Stimulated activated CD8-positive, alpha-beta memory T cell treated with anti-CD3 and anti-CD28 coated beads, Interleukin-4, amount 100 ng/mL, for 24 hours (primary cell): Measurements from ENCODE around the gene SENP7.
"Not testable (repeated sequence)": the region's sequence is repeated elsewhere in the genome, so short reads cannot be mapped to it uniquely, and the experiment has no call there.

Source experiments
- DNase-seq: peaks from one replicate; pipeline ENCODE4 v3.0.0-alpha.2; 2020; ENCODE audit warnings: low read depth

SENP7 gene

DNA sequence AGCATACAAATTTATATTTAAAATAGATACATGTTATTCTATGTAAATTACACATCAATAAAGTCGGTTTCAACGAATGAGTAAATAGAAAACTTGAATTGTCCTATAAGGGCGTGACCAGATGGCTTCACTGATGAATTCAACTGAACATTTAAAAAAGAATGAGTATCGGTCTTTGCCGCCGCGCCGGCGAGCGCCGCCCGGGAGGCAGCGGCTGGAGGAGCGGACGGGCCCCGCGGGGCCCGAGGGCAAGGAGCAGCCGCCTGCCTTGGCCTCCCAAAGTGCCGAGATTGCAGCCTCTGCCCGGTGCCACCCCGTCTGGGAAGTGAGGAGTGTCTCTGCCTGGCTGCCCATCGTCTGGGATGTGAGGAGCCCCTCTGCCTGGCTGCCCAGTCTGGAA, 74.4 kb downstream of the SENP7 start:
- DNase-seq: not testable (repeated sequence)

DNA sequence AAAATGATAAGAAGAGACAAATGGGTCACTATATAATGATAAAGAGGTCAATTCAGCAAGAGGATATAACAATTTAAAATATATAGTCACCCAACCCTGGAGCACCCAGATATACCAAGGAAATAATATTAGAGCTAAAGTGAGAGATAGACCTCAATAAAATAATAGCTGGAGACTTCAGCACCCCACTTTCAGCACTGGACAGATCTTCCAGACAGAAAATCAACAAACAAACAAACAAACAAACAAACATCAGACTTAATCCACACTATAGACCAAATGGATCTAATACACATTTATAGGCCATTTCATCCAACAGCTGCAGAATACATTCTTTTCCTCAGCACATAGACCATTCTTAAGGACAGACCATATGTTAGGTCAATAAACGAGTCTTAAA, 79.4 kb downstream of the SENP7 start:
- DNase-seq: no peak

DNA sequence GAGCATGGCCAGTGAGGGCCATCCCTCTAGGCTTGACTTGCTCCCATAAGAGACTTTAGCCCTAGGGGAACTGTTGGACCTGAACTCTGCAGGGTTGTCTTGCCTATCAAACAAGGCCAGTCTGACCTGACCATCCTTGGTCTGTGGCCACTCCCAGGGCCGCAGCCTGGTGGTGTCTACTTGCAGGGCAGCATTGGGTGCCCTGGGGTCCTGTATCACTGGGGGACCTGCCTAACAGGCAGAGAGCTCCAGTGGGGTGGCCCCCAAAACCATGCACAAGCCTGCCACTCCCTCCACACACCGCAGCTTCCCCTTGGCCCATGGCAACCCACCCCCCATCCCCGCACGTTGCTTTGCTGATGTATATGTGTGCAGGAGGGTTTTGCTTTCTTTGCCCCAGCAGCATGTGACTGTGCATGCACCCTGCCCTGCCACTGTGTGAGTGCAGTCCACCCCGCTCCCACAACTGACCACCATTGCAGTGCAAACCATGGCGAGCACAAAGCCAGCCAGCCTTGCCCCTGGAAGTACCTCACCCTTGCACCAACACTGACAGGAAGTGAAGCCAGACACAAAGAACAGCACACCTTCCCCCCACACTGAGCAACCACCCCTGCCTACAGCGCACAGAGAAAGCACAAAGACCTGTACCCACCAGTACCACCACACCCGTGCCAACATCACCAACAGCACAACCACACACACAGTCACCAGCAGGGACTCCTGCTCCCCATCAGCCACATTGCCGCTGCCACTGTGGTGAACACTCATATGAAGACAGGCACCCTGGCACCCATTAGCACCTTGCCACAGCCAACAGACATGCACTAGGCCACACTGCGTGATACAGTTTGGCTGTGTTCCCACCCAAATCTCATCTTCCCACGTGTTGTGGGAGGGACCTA, 88.8 kb downstream of the SENP7 start:
- DNase-seq: no peak

DNA sequence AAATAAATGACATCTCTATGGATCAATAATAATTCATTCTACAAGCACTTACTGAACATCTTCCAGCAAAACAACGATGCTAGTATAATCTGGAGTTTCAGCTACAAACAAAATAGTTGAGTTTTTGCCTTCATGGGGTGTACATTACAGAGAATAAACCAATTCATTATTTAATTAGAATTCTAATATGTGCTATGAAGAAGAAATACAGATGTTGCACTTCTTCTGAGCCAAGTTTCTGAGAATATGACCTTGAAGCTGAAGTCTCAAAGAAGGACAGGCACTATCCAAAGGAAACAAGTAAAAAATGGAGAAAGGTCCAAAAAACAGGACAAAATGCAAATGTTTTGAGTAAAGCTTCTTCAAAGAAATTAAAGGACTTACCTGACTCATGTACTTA, 94.2 kb downstream of the SENP7 start:
- no peak for DNase-seq

DNA sequence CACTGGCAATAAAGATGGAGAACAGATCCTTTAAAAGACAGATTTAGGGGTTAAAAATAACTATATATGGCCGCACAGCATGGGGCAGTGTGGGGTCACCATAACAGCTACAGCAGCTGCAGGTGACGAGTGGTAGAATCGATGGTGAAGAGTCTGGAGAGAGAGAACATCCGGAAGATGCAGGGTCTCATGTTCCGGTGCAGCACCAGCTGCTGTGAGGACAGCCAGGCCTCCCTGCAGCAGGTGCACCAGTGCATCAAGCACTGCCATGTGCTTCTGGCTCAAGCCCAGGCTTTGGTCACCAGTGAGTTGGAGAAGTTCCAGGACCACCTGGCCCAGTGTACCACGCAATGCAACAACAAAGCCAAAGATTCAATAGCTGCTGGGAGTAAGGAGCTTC, 98.9 kb downstream of the SENP7 start:
- DNase-seq: no peak

DNA sequence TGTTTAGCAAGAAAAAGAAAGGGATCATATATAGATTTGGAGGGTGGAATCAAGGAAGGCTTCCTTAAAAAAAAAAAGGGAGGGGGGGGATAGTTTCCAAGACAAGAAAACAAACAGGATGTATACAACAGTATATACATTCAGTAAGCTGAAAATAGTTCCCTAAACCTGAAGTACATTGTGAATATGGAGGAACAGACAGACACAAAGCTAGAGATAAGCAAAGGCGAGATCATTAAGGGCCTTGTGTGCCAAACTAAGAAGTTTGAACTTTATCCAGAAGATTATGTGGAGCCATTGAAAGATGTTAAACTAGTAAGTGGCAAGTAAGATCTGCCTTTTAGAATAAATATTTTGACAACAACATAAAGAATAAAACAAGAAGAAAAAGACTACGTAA, 99.4 kb downstream of the SENP7 start:
- no peak for DNase-seq

DNA sequence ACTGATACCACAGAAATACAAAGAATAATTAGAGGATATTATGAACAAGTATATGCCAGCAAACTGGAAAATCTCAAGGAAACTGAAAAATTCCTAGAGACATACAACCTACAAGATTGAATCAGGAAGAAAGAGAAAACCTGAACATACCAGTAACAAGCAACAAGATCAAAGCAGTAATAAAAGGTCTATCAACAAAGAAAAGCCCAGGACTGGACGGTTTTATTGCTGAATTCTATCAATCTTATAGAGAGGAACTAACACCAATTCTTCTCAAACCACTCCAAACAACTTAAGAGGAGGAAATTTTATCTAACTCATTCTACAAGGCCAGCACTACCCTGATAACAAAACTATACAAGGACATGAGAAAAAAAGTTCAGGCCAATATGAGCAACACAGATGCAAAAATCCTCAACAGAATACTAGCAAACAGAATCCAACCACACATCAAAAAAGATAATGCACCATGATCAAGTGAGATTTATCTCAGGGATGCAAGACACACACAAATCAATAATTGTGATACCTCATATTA, 121.5 kb downstream of the SENP7 start:
- no peak for DNase-seq

DNA sequence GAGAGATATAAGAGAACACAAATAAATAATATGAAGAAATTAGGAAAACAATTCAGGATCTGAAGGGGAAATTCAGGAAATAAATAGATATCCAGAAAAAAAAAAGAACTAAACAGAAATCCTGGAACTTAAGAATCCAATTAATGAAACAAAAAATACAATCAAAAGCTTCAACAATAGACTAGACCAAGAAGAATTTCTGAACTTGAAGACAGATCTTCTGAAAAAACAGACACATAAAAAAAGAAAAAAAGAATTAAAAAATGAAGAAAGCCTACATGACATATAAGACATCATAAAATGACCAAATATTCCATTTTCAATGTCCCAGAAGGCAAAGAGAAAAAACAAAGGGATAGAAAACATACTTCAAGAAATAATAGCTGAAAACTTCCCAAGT, 124.3 kb downstream of the SENP7 start:
- DNase-seq: no peak

DNA sequence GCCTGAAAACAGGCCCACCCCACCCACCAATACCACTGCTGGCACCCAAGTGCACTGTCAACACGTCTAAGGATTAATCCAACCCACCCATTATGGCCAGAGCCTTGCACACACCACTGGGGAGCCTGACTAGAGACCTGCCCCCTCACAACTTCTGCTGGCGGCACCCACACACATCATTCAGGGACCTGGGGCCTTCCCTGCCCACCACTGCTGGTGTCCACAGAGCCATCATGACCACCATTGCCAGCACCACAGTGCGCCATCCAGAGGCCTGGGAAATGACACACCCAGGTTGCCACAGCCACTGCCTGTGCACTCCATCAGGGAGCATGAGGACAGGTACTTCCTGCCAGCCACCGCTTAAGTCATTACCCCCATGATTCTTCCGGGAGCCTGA, 125.7 kb downstream of the SENP7 start:
- no peak for DNase-seq

DNA sequence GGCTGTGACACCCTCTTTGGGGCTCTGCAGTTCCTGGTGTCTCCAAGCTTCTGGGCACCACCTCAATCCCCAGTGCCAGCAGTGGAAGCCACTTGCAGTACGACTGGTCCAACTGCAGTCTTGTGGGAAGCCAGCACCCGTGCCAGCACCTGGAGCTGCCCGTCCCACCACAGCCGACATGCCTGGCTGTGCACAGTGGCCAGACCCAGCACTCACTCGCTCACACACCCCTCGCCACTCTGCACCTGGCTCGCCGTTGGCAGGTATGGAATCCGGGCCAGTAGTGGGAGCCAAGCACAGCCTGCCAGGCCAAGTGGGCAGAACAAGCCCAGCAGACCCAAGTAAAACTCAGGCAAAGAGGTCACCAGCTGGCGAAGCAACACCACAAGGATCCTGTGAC, 128.6 kb downstream of the SENP7 start:
- no peak for DNase-seq

DNA sequence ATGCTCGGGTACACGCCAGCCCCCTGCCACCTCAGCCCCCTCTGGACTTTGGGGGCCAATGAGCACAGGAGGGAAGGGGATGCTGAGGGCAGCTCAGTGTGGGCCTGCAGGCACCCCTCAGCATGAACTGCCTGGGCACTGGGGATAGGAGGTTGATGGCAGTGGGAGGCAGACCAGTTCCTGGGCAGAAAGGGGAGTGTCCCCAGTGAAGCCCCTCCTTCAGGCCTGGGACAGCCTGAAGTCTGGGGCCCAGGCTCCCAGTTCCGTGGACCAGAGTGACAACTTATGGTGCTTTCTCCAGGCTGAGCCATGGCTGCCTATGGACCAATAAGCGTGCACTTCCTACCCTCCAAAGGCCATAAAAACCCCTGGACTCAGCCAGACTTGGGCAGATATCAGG, 129.4 kb downstream of the SENP7 start:
- no peak for DNase-seq

DNA sequence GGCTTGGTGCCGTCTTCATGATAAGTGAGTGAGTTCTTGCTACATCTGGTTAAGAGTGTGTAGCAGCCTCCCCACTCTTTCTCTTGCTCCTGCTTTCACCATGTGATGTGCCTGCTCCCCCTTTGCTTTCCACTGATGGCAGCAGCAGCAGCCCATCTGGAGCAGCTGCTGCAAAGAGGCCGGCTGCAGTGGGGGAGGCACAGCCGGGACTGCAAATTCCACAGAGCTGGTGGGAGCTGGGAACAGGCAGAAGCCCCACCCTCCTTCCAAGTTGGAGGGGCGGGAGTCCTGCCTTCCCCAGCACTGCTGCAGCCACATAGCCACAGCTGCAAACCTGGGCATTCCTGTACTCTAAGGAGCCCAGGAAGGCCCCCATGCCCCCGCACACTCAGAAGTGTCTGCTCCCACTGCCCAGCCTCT, 129.8 kb downstream of the SENP7 start:
- DNase-seq: no peak

DNA sequence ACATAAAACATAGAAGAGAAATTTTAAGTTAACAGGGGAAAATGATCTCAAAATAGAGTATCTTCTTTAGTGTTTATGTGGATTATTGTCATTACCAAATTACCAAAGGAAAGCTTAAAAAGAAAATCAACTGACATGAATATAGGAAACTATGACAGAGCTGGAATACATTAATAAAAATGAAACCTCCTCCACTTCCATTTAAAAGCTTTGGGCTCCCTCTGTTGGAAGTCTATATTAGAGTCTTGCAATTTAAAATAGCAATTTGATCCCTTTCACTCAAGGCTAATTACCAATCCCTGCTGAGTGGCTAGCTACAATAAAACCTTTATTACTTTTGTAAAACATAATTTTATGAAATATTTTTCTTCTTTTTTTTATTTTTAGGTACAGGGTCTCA, 131.2 kb downstream of the SENP7 start:
- no peak for DNase-seq

DNA sequence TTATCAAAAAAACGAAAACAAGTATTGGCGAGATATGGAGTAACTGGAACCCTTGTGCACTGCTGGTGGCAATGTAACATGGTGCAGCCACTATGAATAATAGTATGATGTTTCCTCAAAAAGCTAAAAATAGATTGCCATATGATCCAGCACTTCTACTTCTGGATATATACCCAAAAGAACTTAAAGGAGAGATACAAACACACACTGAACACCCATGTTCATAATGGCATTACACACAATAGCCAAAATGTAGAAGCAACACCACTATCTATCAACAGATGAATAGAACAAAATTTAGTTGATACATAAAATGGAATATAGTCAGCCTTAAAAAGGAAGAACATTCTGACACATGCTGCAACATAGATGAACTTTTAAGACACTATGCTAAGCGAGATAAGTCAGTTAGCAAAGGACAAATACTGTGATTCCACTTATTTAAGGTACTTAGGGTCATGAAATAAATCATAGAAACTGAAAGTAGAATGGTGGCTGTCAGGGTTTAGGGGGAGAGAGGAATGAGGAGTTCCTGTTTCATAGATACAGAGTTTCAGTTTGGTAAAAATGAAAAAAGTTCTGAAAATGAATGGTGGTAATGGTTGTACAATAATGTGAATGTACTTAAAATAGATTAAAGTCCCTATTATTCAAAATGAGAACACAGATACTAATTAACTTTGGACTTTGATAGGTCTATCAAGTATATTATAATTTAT, 133.2 kb downstream of the SENP7 start:
- no peak for DNase-seq

DNA sequence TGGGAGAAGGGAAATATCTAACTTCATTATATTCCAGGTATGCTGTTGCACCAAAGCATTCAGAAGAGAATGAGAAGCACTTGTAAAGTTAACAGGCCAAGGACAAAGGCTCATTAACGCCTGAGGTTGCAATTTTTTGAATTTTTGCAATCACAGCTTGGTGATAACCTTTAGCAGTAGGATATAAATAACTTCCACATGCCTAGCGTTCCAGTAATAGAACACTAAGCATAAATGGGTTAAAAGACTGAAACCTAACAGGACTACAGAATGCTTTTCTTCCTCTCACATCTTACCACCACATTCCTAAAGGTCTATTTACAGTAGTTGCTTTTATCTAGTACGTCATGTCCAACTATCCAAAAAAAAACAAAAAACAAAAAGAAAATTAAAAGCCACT, 135.2 kb downstream of the SENP7 start:
- DNase-seq: no peak

DNA sequence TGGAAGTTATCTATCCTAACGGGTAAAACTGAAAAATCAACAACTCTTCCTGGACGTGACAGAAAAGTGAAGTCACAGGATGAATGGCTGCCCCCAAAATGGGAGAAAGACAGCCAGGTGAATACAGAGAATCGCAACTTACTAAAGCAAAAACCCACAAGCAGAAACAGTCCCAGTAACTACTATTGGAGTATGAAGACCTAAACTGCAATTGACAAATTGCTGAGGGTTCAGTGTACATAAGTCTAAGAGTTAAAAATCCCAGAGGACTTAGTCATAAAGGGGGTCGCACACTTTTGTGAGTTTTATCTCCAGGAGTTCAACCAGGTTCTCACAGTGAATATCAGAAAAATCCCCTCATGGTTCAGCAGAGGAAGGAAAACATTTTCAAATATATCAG, 135.8 kb downstream of the SENP7 start:
- no peak for DNase-seq

DNA sequence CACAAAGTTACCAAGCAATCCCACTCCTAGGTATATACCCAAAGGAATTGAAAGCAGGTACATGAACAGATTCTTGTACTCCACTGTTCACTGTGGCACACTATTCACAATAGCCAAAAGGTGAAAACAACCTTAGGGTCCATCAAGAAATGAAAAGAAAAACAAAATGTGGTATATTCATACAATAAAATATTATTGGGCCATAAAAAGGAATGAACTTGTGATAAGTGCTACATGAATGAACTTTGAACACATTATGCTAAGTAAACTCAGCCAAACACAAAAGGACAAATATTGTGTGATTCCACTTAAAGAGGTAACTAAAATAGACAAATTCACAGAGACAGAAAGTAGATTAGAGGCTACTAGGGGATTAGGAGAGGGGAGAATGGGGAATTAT, 137.4 kb downstream of the SENP7 start:
- DNase-seq: no peak

DNA sequence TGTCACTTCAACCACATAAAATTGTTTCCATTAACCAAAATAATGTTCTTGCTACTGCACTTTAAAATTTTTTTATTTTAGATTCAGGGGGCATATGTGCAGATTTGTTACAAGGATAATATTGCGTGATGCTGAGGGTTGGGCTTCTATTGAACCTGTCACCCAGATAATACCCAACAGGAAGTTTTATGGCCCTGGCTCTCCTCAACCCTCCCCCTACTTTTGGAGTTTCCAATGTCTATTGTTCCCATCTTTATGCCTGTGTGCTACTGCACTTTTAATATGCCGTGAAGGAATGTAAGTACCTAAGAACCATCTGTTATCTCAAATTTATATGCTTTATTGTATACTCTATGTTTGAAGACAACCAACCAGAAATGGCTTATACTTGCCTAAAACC, 150.6 kb downstream of the SENP7 start:
- DNase-seq: no peak

DNA sequence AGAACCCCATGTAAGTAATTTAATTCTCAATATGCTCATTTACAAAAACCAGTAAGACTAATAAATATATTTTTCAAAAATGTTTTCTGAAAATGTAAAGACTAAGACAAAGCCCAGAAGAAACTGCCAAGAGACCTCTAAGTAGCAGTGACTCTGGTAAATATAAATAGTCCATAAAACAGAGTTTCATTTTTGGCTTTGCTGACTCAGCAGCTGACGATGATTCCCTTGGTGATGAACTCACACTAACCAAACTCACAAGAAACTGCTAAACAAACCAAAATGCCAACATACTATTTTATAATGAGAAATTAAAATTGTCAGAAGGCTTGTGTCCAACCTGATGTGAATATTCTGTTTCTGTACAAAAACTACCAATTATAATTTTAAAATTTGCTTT, 161.2 kb downstream of the SENP7 start:
- DNase-seq: no peak

DNA sequence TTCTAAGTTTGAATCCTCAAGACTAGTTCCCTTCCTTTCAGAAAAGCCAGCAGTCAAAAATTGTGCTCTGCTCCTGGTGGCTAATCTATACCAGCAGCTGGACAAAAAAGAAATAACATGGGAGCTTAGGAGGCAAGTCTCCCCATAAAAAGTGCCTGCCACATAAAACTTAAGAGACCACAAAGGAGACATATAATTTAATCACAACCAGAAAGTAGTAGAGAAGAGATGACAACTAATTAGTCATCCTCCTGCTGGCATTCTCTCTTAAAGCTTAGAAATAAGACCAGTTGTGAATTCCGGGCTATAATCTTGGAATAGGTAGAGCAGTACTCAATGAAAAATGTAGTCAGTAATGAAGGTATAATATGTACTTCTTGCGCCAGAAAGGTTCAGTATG, 172.4 kb downstream of the SENP7 start:
- DNase-seq: no peak

DNA sequence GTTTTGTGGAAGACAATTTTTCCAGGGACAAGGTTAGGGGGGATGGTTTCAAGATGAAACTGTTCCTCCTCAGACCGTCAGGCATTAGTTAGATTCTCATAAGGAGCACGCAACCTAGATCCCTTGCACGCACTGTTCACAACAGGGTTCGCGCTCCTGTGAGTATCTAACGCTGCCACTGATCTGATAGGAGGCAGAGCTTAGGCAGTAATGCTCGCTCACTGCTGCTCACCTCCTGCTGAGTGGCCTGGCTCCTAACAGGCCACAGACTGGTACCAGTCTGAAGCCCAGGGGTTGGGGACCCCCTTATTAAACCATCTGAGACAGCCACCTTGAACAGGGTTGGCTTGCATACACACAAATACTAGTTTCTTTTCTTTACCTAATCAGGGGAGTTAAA, 179.1 kb downstream of the SENP7 start:
- DNase-seq: no peak

DNA sequence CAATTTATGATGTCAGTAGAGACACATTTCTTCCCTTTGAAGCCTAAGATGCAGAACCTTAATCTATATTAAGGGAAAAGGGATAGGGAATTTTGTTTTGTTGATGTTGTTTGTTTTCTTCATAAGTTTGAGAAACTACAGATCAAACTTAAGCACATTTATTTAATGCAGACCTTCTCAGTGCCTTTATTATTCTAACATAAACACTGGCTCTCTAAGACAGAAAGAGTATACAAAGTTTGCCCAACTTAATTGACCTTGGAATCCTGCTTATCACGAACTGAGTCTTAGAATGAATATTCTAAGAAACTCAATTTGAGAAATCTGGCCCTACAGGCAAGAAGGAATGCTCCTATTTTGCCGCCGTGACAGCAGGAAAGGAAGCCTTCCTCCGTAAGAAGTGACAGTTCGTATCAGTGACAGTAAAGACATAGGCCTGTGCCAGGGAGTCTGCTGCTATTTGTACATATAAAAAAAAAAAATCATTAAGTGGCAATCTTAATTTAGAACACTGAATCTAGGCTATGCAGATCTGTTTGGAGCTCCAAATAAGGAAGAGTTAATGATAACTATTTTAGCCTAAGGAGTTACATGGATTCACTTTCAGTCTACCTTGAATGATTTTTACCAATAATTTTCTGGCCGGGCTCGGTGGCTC, 183.9 kb downstream of the SENP7 start:
- DNase-seq: no peak
